ENCODE data around the gene ANKRD65. TPM values are rescaled to one million over a fixed set of nuclear protein-coding genes. Genes with fewer than 3 reads are reported as not detected.
"Not testable (repeated sequence)": the region's sequence is repeated elsewhere in the genome, so short reads cannot be mapped to it uniquely, and the experiment has no call there.

Gene ANKRD65
- total RNA-seq, 2 experiments from 2014 or later: not detected

DNA sequence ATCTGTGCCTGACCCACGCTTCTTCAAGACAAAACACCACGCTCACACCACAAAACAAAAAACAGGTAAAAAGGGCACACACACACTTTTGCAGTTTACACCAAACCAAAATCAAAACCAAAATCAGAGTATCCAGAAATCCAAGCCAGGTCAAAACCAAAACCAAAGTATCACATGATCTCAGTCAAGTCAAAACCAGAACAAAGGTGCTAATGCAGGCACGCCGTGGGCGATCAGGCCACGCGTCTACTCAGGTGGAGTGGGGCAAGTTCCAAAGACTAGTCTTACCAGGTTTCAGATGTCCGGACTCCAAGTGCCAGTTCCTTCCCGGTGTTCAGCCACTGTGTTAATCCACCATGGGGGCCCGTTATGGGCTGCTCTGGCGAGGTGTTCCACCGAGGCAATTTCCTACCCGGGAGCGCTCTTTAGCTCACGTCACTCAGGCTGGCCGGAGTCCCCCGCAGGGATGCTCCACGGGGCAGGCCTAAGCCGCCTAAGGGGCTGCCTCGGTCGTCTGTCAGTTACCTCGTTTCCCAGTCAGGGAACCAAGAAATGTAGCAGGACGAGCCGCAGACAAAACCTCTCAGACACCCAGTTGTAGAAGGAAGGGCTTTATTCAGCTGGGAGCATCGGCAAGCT lies 3.1 kb downstream of the ANKRD65 start:
- peaks cover 12% of the 10 kb centered on the region for H3K4me1 Mint-ChIP-seq (ENCODE audit: low read depth)
- POLR2A ChIA-PET, CTCF ChIA-PET: not testable (repeated sequence)

DNA sequence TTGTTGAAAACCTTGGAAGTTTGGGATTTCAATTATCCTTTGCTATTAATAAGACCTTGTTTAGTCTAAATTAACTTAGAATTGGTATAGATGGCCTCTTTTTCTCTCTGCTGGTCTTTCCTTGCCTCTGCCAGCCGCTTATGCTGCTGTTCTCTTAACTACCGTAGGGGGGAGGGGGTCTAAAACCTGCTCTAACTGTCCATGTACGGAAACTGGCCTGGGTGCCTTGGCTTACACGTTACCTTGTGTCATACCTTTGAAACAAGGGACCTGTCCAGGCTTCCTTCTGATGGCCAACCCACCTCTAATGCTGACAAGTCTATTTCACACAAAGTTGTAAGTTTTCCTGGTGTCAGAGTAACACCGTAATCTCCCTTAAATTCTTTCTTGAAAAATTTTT lies 3.7 kb downstream of the ANKRD65 start:
- H3K27me3 Mint-ChIP-seq; H3K36me3 Mint-ChIP-seq; DNase-seq; H3K27ac Mint-ChIP-seq; H3K4me3 Mint-ChIP-seq; POLR2A ChIA-PET; intact Hi-C loops (cut with micrococcal nuclease); H3K9me3 Mint-ChIP-seq; CTCF ChIA-PET: not testable (repeated sequence)
- H3K4me1 Mint-ChIP-seq (ENCODE audit: low read depth): peaks cover 14% of the 10 kb centered on the region

More for the DNA sequence above, 3.1 kb downstream of the ANKRD65 start:
- peaks cover 10% of the 10 kb centered on the region for H3K27me3 Mint-ChIP-seq
- DNase-seq: peak; percentile 31
- H3K27ac Mint-ChIP-seq; intact Hi-C loops (cut with micrococcal nuclease); H3K9me3 Mint-ChIP-seq; H3K36me3 Mint-ChIP-seq; H3K4me3 Mint-ChIP-seq: not testable (repeated sequence)

DNA sequence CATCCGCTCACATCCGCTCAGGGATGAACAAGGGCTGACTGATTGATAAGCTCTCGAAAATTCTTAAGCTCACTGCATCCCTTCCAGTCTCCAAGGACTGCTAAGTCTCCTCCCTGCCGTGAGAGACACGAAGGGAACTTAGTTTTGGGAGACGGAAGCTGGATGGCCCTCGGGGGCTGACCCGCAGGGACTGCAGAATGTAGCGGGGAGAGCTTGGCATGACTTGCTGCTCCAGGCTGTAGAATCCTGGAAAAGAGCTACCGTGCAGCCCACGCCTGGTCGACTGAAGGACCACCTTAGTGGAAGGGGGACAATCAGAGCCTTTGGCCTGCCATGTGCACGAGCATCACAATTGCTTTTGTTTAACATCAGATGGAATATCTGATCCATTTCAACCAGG lies 5.3 kb downstream of the ANKRD65 start:
- no peak for DNase-seq
- Mint-ChIP-seq H3K27ac (no peak overlapping the region), H3K4me1 (ENCODE audit: low read depth) (peaks cover 20% of the 10 kb centered on the region), H3K9me3 (peaks cover 3% of the 10 kb centered on the region), H3K4me3 (no peak overlapping the region), H3K27me3 (peaks cover 1% of the 10 kb centered on the region), H3K36me3 (peaks cover 3% of the 10 kb centered on the region)
- ChIA-PET CTCF (interaction anchor here (2.0 kb wide), 1 partner anchor 43 kb away, joined by 5 read pairs; no protein-coding TSS in a partner anchor), POLR2A (no interaction called here)
- intact Hi-C loops (cut with micrococcal nuclease): no loop called here

DNA sequence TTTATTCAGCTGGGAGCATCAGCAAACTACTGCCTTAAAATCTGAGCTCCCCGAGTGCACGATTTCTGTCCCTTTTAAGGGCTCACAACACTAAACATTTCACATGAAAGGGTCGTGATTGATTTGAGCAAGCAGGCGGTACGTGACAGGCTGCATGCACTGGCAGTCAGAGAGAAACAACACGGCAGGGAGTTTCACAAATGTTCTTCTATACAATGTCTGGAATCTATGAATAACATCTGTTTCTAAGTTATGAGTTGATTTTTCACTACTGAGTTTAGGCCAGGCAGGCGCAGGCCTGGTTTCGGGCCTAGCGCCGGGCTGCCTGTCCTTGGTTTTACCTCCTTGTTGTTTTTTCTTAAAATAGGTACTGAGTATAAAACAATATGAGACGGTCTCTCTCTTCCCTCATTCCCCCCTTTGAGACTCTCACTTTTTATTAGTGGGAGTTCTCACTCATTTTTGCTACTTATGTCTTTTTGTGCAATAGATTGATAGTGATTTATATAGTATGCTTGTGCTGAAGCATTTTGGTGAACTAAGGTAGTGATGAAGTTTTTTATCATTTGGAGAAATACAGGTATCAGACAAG lies 8.7 kb downstream of the ANKRD65 start:
- Mint-ChIP-seq H3K4me1 (ENCODE audit: low read depth) (peaks cover 20% of the 10 kb centered on the region), H3K27ac (peak overlapping the region; percentile 63)
- peak; percentile 37 for DNase-seq
- CTCF ChIA-PET; H3K36me3 Mint-ChIP-seq; H3K27me3 Mint-ChIP-seq; POLR2A ChIA-PET; H3K9me3 Mint-ChIP-seq; intact Hi-C loops (cut with micrococcal nuclease); H3K4me3 Mint-ChIP-seq: not testable (repeated sequence)

DNA sequence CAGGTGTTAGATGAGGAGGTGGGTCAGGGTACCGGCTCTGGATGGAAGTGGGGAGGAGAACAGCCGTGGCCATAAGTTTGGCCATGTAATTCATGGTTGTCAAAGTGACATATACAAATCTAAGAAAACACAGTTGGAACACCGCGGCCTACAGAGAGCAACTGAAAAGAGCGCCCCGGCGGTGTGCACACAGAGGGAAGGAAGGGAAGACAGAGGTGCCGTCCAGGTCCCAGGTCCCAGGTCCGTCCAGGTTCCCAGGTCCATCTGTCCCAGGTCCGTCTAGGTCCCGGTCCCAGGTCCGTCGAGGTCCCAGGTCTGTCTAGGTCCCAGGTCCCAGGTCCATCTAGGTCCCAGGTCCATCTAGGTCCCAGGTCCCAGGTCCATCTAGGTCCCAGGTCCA lies 9.4 kb downstream of the ANKRD65 start:
- CTCF ChIA-PET: interaction anchor here (1.4 kb wide), 1 partner anchor 40 kb away, joined by 4 read pairs; no protein-coding TSS in a partner anchor
- peaks cover 3% of the 10 kb centered on the region for H3K9me3 Mint-ChIP-seq
- DNase-seq: no peak
- H3K36me3 Mint-ChIP-seq: peaks cover 12% of the 10 kb centered on the region
- no peaks in the 10 kb centered on the region for H3K27me3 Mint-ChIP-seq
- intact Hi-C loops (cut with micrococcal nuclease): no loop called here
- peaks cover 21% of the 10 kb centered on the region for H3K4me1 Mint-ChIP-seq (ENCODE audit: low read depth)
- H3K27ac Mint-ChIP-seq: no peak overlapping the region
- POLR2A ChIA-PET: no interaction called here
- no peak overlapping the region for H3K4me3 Mint-ChIP-seq

DNA sequence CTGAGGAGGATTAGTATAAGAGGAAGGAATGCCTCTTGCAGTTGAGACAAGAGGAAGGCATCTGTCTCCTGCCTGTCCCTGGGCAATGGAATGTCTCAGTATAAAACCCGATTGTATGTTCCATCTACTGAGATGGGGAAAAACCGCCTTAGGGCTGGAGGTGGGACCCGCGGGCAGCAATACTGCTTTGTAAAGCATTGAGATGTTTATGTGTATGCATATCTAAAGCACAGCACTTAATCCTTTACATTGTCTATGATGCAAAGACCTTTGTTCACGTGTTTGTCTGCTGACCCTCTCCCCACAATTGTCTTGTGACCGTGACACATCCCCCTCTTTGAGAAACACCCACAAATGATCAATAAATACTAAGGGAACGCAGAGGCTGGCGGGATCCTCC lies 10.8 kb downstream of the ANKRD65 start:
- H3K27ac Mint-ChIP-seq; H3K4me3 Mint-ChIP-seq; H3K27me3 Mint-ChIP-seq; DNase-seq; intact Hi-C loops (cut with micrococcal nuclease); H3K9me3 Mint-ChIP-seq; POLR2A ChIA-PET: not testable (repeated sequence)
- Mint-ChIP-seq H3K4me1 (ENCODE audit: low read depth) (peaks cover 35% of the 10 kb centered on the region), H3K36me3 (peaks cover 26% of the 10 kb centered on the region)
- CTCF ChIA-PET: interaction anchor here (1.4 kb wide), 1 partner anchor 39 kb away, joined by 4 read pairs; no protein-coding TSS in a partner anchor

- peak; percentile 46 for DNase-seq
- intact Hi-C loops (cut with micrococcal nuclease): loop anchor here (1.0 to 10.0 kb wide), 3 partner anchors 8 to 97 kb away; partner anchors contain the start of genes AURKAIP1 and CCNL2
- Mint-ChIP-seq H3K36me3 (peaks cover 42% of the 10 kb centered on the region), H3K4me1 (ENCODE audit: low read depth) (peaks cover 48% of the 10 kb centered on the region), H3K4me3 (peak overlapping the region; percentile 93), H3K27me3 (no peaks in the 10 kb centered on the region), H3K27ac (peak overlapping the region; percentile 85), H3K9me3 (peaks cover 3% of the 10 kb centered on the region)
- POLR2A ChIA-PET: interaction anchor here (0.6 to 1.6 kb wide), 8 partner anchors 9 to 208 kb away, joined by 3 to 17 read pairs (median 3); partner anchors contain the start of genes CCNL2, MIB2 and UBE2J2
- CTCF ChIA-PET: interaction anchor here (0.9 to 1.9 kb wide), 4 partner anchors 9 to 34 kb away, joined by 3 to 11 read pairs (median 6); partner anchors contain the start of genes AURKAIP1 and CCNL2
Observed at GRCh38 chr1:1407636-1408318, 13.3 kb downstream of the ANKRD65 start.

GRCh38 chr1:1406821-1407635 lies 14.0 kb downstream of the ANKRD65 start, which contains the start of gene MRPL20:
Gene MRPL20, minus strand, starts transcription at chr1:1407293. Its CDS starts 76 bp downstream, at chr1:1407217.
- Mint-ChIP-seq H3K36me3 (peaks cover 47% of the 10 kb centered on the region), H3K4me1 (ENCODE audit: low read depth) (peaks cover 48% of the 10 kb centered on the region), H3K4me3 (peak within 1 kb of the TSS; percentile 93), H3K27me3 (no peaks in the 10 kb centered on the region), H3K27ac (peak within 1 kb of the TSS; percentile 94), H3K9me3 (peaks cover under 1% of the 10 kb centered on the region)
- ChIA-PET POLR2A (interaction anchor here (0.6 to 1.6 kb wide), 8 partner anchors 8 to 209 kb away, joined by 3 to 17 read pairs (median 3); partner anchors contain the start of genes CCNL2, MIB2 and UBE2J2), CTCF (interaction anchor here (1.6 to 1.9 kb wide), 3 partner anchors 8 to 34 kb away, joined by 5 to 11 read pairs (median 8); partner anchors contain the start of genes AURKAIP1 and CCNL2)
- DNase-seq: peak; percentile 98
- intact Hi-C loops (cut with micrococcal nuclease): loop anchor here (1.0 to 10.0 kb wide), 3 partner anchors 8 to 98 kb away; partner anchors contain the start of genes AURKAIP1 and CCNL2

- Mint-ChIP-seq H3K9me3 (no peaks in the 10 kb centered on the region), H3K27me3 (no peaks in the 10 kb centered on the region), H3K36me3 (peaks cover 50% of the 10 kb centered on the region), H3K4me3 (peak overlapping the region; percentile 93), H3K27ac (peak overlapping the region; percentile 87), H3K4me1 (ENCODE audit: low read depth) (peaks cover 52% of the 10 kb centered on the region)
- ChIA-PET POLR2A (interaction anchor here (0.6 to 1.6 kb wide), 3 partner anchors 9 to 133 kb away, joined by 3 to 6 read pairs (median 3); partner anchors contain the start of gene UBE2J2), CTCF (interaction anchor here (1.6 kb wide), 1 partner anchor 31 kb away, joined by 5 read pairs; the partner anchor contains the start of gene AURKAIP1)
- intact Hi-C loops (cut with micrococcal nuclease): loop anchor here (2.0 to 10.0 kb wide), 2 partner anchors 31 to 99 kb away; partner anchors contain the start of gene AURKAIP1
- DNase-seq: no peak
Observed at GRCh38 chr1:1406101-1406820, 14.8 kb downstream of the ANKRD65 start.

DNA sequence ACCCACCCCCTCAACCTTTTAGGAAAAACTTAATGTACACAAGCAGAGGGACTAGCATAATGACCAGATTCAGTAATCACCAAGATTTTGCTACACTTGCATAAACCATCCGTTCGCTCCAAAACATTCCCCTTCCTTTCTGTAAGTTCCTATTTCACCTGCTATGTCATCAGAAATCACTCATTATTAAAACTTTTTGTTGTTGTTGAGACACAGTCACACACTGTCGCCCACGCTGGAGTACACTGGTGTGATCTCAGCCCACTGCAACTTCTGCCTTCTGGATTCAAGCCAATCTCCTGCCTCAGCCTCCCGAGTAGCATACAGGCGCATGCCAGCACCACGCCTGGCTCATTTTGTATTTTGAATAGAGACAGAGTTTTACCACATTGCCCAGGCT lies 17.4 kb downstream of the ANKRD65 start:
- CTCF ChIA-PET: no interaction called here
- Mint-ChIP-seq H3K27ac (peak overlapping the region; percentile 58), H3K27me3 (no peaks in the 10 kb centered on the region), H3K36me3 (peaks cover 62% of the 10 kb centered on the region), H3K9me3 (no peaks in the 10 kb centered on the region), H3K4me3 (no peak overlapping the region), H3K4me1 (ENCODE audit: low read depth) (peaks cover 59% of the 10 kb centered on the region)
- DNase-seq: no peak
- POLR2A ChIA-PET: no interaction called here
- intact Hi-C loops (cut with micrococcal nuclease): loop anchor here (10.0 kb wide), 1 partner anchor 101 kb away; no protein-coding TSS in a partner anchor
